HepG2 (cell line): ENCODE results near the gene ZNF211. TPM values are rescaled to one million over a fixed set of nuclear protein-coding genes. Genes with fewer than 3 reads are reported as not detected.
A peak's percentile ranks its signal among the peaks of the same experiment; 100 is the strongest.

Source experiments
- ATF7 ChIP-seq, 2 experiments: fragments of 450-650 bp in 1 of 2; sonication (generic) in 1 of 2; formaldehyde crosslinking in 1 of 2; IDR thresholded peaks; 2 replicates each; pipeline versions ENCODE4 v1.4.0 to v1.6.1; 2016 to 2020; ENCODE audit warnings: antibody characterized with exemption in 1 of 2, mild to moderate bottlenecking in 1 of 2, missing genetic modification reagents in 1 of 2
- CENPX ChIP-seq: sonication (generic); formaldehyde crosslinking; IDR thresholded peaks from 2 replicates; pipeline ENCODE4 v1.9.0; 2021; ENCODE audit warnings: mild to moderate bottlenecking, missing genetic modification reagents, moderate library complexity
- CSRNP1 ChIP-seq: sonication (generic); formaldehyde crosslinking; IDR thresholded peaks from 2 replicates; pipeline ENCODE4 v1.8.1; 2023; ENCODE audit warnings: mild to moderate bottlenecking, missing genetic modification reagents
- DDIT3 ChIP-seq: sonication (generic); formaldehyde crosslinking; IDR thresholded peaks from 2 replicates; pipeline ENCODE4 v1.4.0; 2020; ENCODE audit warnings: mild to moderate bottlenecking, missing genetic modification reagents
- KDM5B ChIP-seq: sonication (generic); formaldehyde crosslinking; IDR thresholded peaks from 2 replicates; pipeline ENCODE4 v1.4.0; 2020; ENCODE audit warnings: missing genetic modification reagents, mild to moderate bottlenecking, borderline replicate concordance
- MXD1 ChIP-seq: sonication (generic); formaldehyde crosslinking; IDR thresholded peaks from 2 replicates; pipeline ENCODE4 v1.4.0; 2020; ENCODE audit warnings: mild to moderate bottlenecking, missing genetic modification reagents
- PHF8 ChIP-seq: sonication (generic); formaldehyde crosslinking; IDR thresholded peaks from 2 replicates; pipeline ENCODE4 v1.5.0; 2020; ENCODE audit warnings: missing genetic modification reagents
- SALL1 ChIP-seq: sonication (generic); formaldehyde crosslinking; IDR thresholded peaks from 2 replicates; pipeline ENCODE4 v1.8.0; 2022; ENCODE audit warnings: mild to moderate bottlenecking, missing genetic modification reagents
- SOX13 ChIP-seq, 3 experiments: fragments of 450-650 bp in 1 of 3; sonication (generic) in 1 of 3; formaldehyde crosslinking in 1 of 3; IDR thresholded peaks in 2 of 3; conservative IDR thresholded peaks in 1 of 3; 2 replicates each; pipeline versions ENCODE4 v1.5.0 to v1.6.1; 2016 to 2020; ENCODE audit warnings: antibody characterized with exemption in 1 of 3, mild to moderate bottlenecking in 1 of 3, missing compliant biosample characterization in 1 of 3, missing genetic modification reagents in 1 of 3, moderate library complexity in 1 of 3
- THAP11 ChIP-seq: IDR thresholded peaks from 2 replicates; pipeline ENCODE4 v1.6.1; 2016; ENCODE audit warnings: missing biosample characterization, missing genetic modification reagents
- ZFP1 ChIP-seq: IDR thresholded peaks from 2 replicates; pipeline ENCODE4 v1.6.1; 2016
- ZHX1 ChIP-seq: sonication (generic); formaldehyde crosslinking; IDR thresholded peaks from 2 replicates; pipeline ENCODE4 v1.8.1; 2022; ENCODE audit warnings: low read depth, mild to moderate bottlenecking, missing genetic modification reagents
- ZNF232 ChIP-seq: sonication (generic); formaldehyde crosslinking; IDR thresholded peaks from 2 replicates; pipeline ENCODE4 v1.4.0; 2020; ENCODE audit warnings: missing genetic modification reagents, borderline replicate concordance
- ZNF280D ChIP-seq: sonication (generic); formaldehyde crosslinking; IDR thresholded peaks from 2 replicates; pipeline ENCODE4 v1.5.1; 2020; ENCODE audit warnings: mild to moderate bottlenecking, missing genetic modification reagents
- ZNF577 ChIP-seq: sonication (generic); formaldehyde crosslinking; IDR thresholded peaks from 2 replicates; pipeline ENCODE4 v1.4.0; 2020; ENCODE audit warnings: mild to moderate bottlenecking, low read depth, missing genetic modification reagents, borderline replicate concordance
- ZNF639 ChIP-seq: conservative IDR thresholded peaks from 2 replicates; pipeline ENCODE4 v1.6.1; 2018; ENCODE audit warnings: missing genetic modification reagents
- ZNF883 ChIP-seq: sonication (generic); formaldehyde crosslinking; IDR thresholded peaks from 2 replicates; pipeline ENCODE4 v1.5.1; 2020; ENCODE audit warnings: mild to moderate bottlenecking, missing genetic modification reagents; ENCODE audit errors: not compliant biosample characterization
- polyA plus RNA-seq, 8 experiments: library from polyadenylated mRNA; depleted of rRNA in 3 of 8; stranded (reverse) in 7 of 8; unstranded in 1 of 8; fragments of >200 nt; fragmentation: Illumina TruSeq in 4 of 8; extraction: Trizol in 4 of 8; gene quantifications; 2 replicates each; pipeline versions ENCODE4 v1.2.1 to v1.2.3, GENCODE V29; 2011 to 2016; ENCODE audit warnings: low read depth in 4 of 8, missing spikeins in 1 of 8, mixed read lengths in 1 of 8; ENCODE audit not compliant: insufficient read depth in 1 of 8
- total RNA-seq, 5 experiments: library from RNA; depleted of rRNA; stranded (reverse); fragments of >200 nt; fragmentation: Illumina TruSeq; extraction: Trizol; gene quantifications; 2 replicates each; pipeline ENCODE4 v1.2.3, GENCODE V29; 2016; ENCODE audit warnings: low read depth in 1 of 5

Gene ZNF211
- total and polyA plus RNA-seq, 2 of the 13 experiments (the other 11 are each of a cell fraction or from before 2014, with no cell fraction given), result 9.9 to 11.2 TPM

- TF ChIP-seq ZNF232 (CRISPR knock-in tag), result no peak
- peak; percentile 59 for TF ChIP-seq SALL1 (CRISPR knock-in tag)
- TF ChIP-seq CENPX (CRISPR knock-in tag), result no peak
- peak; percentile 47; the same call in 1 of the 2 replicates for TF ChIP-seq KDM5B (CRISPR knock-in tag)
- no peak; the same call in 1 of the 2 replicates for TF ChIP-seq MXD1 (CRISPR knock-in tag)
- no peak for TF ChIP-seq SOX13 (IDR thresholded peaks at IDR 0.05)
- TF ChIP-seq SOX13 (CRISPR knock-in tag; conservative IDR thresholded peaks at IDR 0.05 in 1 of 2, IDR thresholded peaks at IDR 0.05 in 1 of 2), result no peak
- no peak for TF ChIP-seq ZNF639 (CRISPR knock-in tag)
- TF ChIP-seq ZNF883, result peak; percentile 42
- no peak for TF ChIP-seq DDIT3 (CRISPR knock-in tag)
- no peak for TF ChIP-seq ZNF577 (CRISPR knock-in tag)
- peak; percentile 91 for TF ChIP-seq PHF8 (CRISPR knock-in tag)
- TF ChIP-seq ATF7 (IDR thresholded peaks at IDR 0.05), result no peak
- no peak for TF ChIP-seq ATF7 (CRISPR knock-in tag; IDR thresholded peaks at IDR 0.05)
- TF ChIP-seq ZHX1 (CRISPR knock-in tag), result no peak
- peak; percentile 98 for TF ChIP-seq THAP11 (CRISPR knock-in tag)
- TF ChIP-seq CSRNP1 (CRISPR knock-in tag), result no peak
- no peak; the same call in 1 of the 2 replicates for TF ChIP-seq ZNF280D (CRISPR knock-in tag)
- no peak for TF ChIP-seq ZFP1 (CRISPR knock-in tag)
Measured at GRCh38 chr19:57613941-57614743, 18.8 kb upstream of the ZNF211 start, which contains the start of gene ZNF134 (continued).
